Gastroesophageal sphincter (tissue), 3 donors: ENCODE measurements around the gene TMEM201.

Experiments
- CTCF ChIP-seq, 4 experiments: fragments of 200-600 bp in 2 of 4; fragments of 450-650 bp in 2 of 4; sonication (generic) in 1 of 4; IDR thresholded peaks; one replicate each; pipeline ENCODE4 v1.5.1; 2017 to 2019; ENCODE audit warnings: antibody characterized with exemption in 4 of 4, mild to moderate bottlenecking in 2 of 4, moderate library complexity in 2 of 4
- EP300 ChIP-seq: sonication (generic); formaldehyde crosslinking; IDR thresholded peaks from one replicate; pipeline ENCODE4 v1.6.1; 2017; ENCODE audit warnings: antibody characterized with exemption, mild to moderate bottlenecking

GRCh38 chr1:9557624-9558023, 31.1 kb upstream of the TMEM201 start:
- TF ChIP-seq CTCF (IDR thresholded peaks at IDR 0.05) = no peak
- TF ChIP-seq EP300 = no peak
